HG03575 (cell line): Measurements from ENCODE around the gene P2RY1.
A peak's percentile ranks its signal among the peaks of the same experiment; 100 is the strongest.

Source experiments
- ATAC-seq: cut with Tn5 transposase; IDR thresholded peaks from one replicate; pipeline ENCODE4 v1.9.1; 2021; ENCODE audit not compliant: unreplicated experiment, insufficient number of reproducible peaks, low FRiP score; ENCODE audit errors: extremely low read depth

P2RY1 gene

GRCh38 chr3:152834776-152835600 is at the start of gene P2RY1:
P2RY1 (plus strand) TSS chr3:152835131; CDS start chr3:152835783, 652 bp downstream.
- ATAC-seq, result peak; percentile 73

GRCh38 chr3:152786977-152787681 is 47.8 kb upstream of the P2RY1 start:
- ATAC-seq, result no peak

GRCh38 chr3:152790651-152791387 is 44.1 kb upstream of the P2RY1 start:
- no peak for ATAC-seq

GRCh38 chr3:152793969-152794368 is 41.0 kb upstream of the P2RY1 start:
- ATAC-seq, result no peak

- ATAC-seq, result no peak
These were observed 37.0 kb upstream of the P2RY1 start for GRCh38 chr3:152797751-152798432.

GRCh38 chr3:152811974-152812760 is 22.8 kb upstream of the P2RY1 start:
- no peak for ATAC-seq

GRCh38 chr3:152817400-152817799 is 17.5 kb upstream of the P2RY1 start:
- ATAC-seq, result no peak

- no peak for ATAC-seq
These were observed 16.9 kb upstream of the P2RY1 start for GRCh38 chr3:152818027-152818426.

- ATAC-seq, result no peak
These were observed 11.8 kb upstream of the P2RY1 start for GRCh38 chr3:152823173-152823572.

GRCh38 chr3:152823781-152824180 is 11.2 kb upstream of the P2RY1 start:
- no peak for ATAC-seq

- no peak for ATAC-seq
These were observed 9.4 kb upstream of the P2RY1 start for GRCh38 chr3:152825566-152825965.

- ATAC-seq, result no peak
These were observed 8.5 kb upstream of the P2RY1 start for GRCh38 chr3:152826476-152826875.

- ATAC-seq, result no peak
These were observed 7.6 kb upstream of the P2RY1 start for GRCh38 chr3:152827313-152827712.

- ATAC-seq, result no peak
These were observed 6.7 kb upstream of the P2RY1 start for GRCh38 chr3:152828075-152828840.

- no peak for ATAC-seq
These were observed 4.7 kb upstream of the P2RY1 start for GRCh38 chr3:152830245-152830644.

GRCh38 chr3:152832046-152832445 is 2.9 kb upstream of the P2RY1 start:
- no peak for ATAC-seq

- no peak for ATAC-seq
These were observed 1.8 kb upstream of the P2RY1 start for GRCh38 chr3:152833089-152833488.
